K562 (cell line): ENCODE measurements around the gene MAP7D1. TPM values are rescaled to one million over a fixed set of nuclear protein-coding genes. Genes with fewer than 3 reads are reported as not detected.

ENCODE experiments used
- ARID4B ChIP-seq: sonication (generic); formaldehyde crosslinking; IDR thresholded peaks from 2 replicates; pipeline ENCODE4 v1.8.0; 2022; ENCODE audit warnings: mild to moderate bottlenecking, missing genetic modification reagents
- BHLHE40 ChIP-seq: IDR thresholded peaks from 2 replicates; pipeline ENCODE4 v1.6.1; 2011; ENCODE audit warnings: low read length, improper control_type of control experiment
- CBFA2T2 ChIP-seq: fragments of 450-650 bp; conservative IDR thresholded peaks from 2 replicates; pipeline ENCODE4 v1.6.1; 2017; ENCODE audit warnings: mild to moderate bottlenecking
- CBFA2T3 ChIP-seq: fragments of 450-650 bp; IDR thresholded peaks from 2 replicates; pipeline ENCODE4 v1.6.1; 2017
- DPF2 ChIP-seq: fragments of 450-650 bp; IDR thresholded peaks from 2 replicates; pipeline ENCODE4 v1.6.1; 2016
- EGR1 ChIP-seq: fragments of 450-650 bp; conservative IDR thresholded peaks from 2 replicates; pipeline ENCODE4 v1.6.1; 2017; ENCODE audit warnings: mild to moderate bottlenecking
- ETS1 ChIP-seq: conservative IDR thresholded peaks from 2 replicates; pipeline ENCODE4 v1.6.1; 2011; ENCODE audit warnings: low read depth, mild to moderate bottlenecking, low read length; ENCODE audit not compliant: control insufficient read depth
- FOXP4 ChIP-seq: sonication (generic); formaldehyde crosslinking; IDR thresholded peaks from 2 replicates; pipeline ENCODE4 v1.8.0; 2022; ENCODE audit warnings: mild to moderate bottlenecking, missing genetic modification reagents, borderline replicate concordance
- HDAC2 ChIP-seq: fragments of 450-650 bp; IDR thresholded peaks from 2 replicates; pipeline ENCODE4 v1.6.1; 2016; ENCODE audit warnings: mild to moderate bottlenecking
- NFIC ChIP-seq: fragments of 450-650 bp; IDR thresholded peaks from 2 replicates; pipeline ENCODE4 v1.6.1; 2017; ENCODE audit warnings: mild to moderate bottlenecking, inconsistent platforms
- PKNOX1 ChIP-seq: fragments of 450-650 bp; IDR thresholded peaks from 2 replicates; pipeline ENCODE4 v1.6.1; 2016
- POLR2A ChIP-seq: fragments of 450-650 bp; conservative IDR thresholded peaks from 2 replicates; pipeline ENCODE4 v1.6.1; 2016
- TAL1 ChIP-seq: fragments of 450-650 bp; IDR thresholded peaks from 2 replicates; pipeline ENCODE4 v1.6.1; 2016; ENCODE audit warnings: mild to moderate bottlenecking
- TEAD4 ChIP-seq, 2 experiments: sonication (generic) in 1 of 2; formaldehyde crosslinking in 1 of 2; IDR thresholded peaks; 2 replicates each; pipeline versions ENCODE4 v1.6.1 to v1.8.0; 2012 to 2022; ENCODE audit warnings: borderline replicate concordance in 1 of 2, inconsistent platforms in 1 of 2, low read length in 1 of 2, mild to moderate bottlenecking in 1 of 2, missing genetic modification reagents in 1 of 2
- TFAP4 ChIP-seq: sonication (generic); formaldehyde crosslinking; IDR thresholded peaks from 2 replicates; pipeline ENCODE4 v1.8.0; 2022; ENCODE audit warnings: missing genetic modification reagents, mild to moderate bottlenecking, moderate library complexity, borderline replicate concordance
- TRIM24 ChIP-seq, 2 experiments: fragments of 450-650 bp; IDR thresholded peaks; 2 replicates each; pipeline ENCODE4 v1.6.1; 2016
- USF1 ChIP-seq: sonication (generic); formaldehyde crosslinking; IDR thresholded peaks from 2 replicates; pipeline ENCODE4 v1.9.0; 2022; ENCODE audit warnings: mild to moderate bottlenecking, missing genetic modification reagents
- ZFP36 ChIP-seq: fragments of 150-350 bp; IDR thresholded peaks from 2 replicates; pipeline ENCODE4 v1.6.1; 2018; ENCODE audit warnings: low read length, low read depth; ENCODE audit not compliant: partially characterized antibody
- polyA plus RNA-seq, 8 experiments: library from polyadenylated mRNA; depleted of rRNA in 4 of 8; stranded (reverse) in 5 of 8; unstranded in 3 of 8; fragments of >200 nt; fragmentation: Nextera tagmentation in 2 of 8; fragmentation: Illumina TruSeq in 1 of 8; extraction: Ambion mirVana in 2 of 8; extraction: Trizol in 1 of 8; gene quantifications; 2 replicates each; pipeline versions ENCODE4 v1.2.1 to v1.2.3, GENCODE V29; 2011 to 2014; ENCODE audit warnings: inconsistent platforms in 1 of 8, missing spikeins in 1 of 8
- total RNA-seq, 7 experiments: library from RNA; depleted of rRNA in 6 of 7; stranded (reverse); fragments of >200 nt in 6 of 7; fragmentation: Illumina TruSeq in 2 of 7; extraction: Trizol in 2 of 7; gene quantifications; 2 replicates each; pipeline versions ENCODE4 v1.2.1 to v1.2.3, GENCODE V29; 2011 to 2021; ENCODE audit warnings: low replicate concordance in 1 of 7

Gene MAP7D1
- total and polyA plus RNA-seq, 9 of the 15 experiments (the other 6 are each of a cell fraction or from before 2014, with no cell fraction given) = 3.6 to 108 (median 34.5) TPM

GRCh38 chr1:36128126-36128904 is 27.6 kb upstream of the MAP7D1 start (continued):
- TF ChIP-seq ETS1 (0 out of 2 replicates have a peak, but pooled peaks have one; percentile 27), TFAP4 (peak; percentile 90), TRIM24 (IDR thresholded peaks at IDR 0.05) (peak in 1 of 2 experiments; percentile 7; a peak in 1 of 4 replicates), HDAC2 (no peak), NFIC (peak; percentile 30; the same call in 1 of the 2 replicates), FOXP4 (no peak), PKNOX1 (peak; percentile 20; the same call in 1 of the 2 replicates), TAL1 (peak; percentile 51; the same call in 1 of the 2 replicates), DPF2 (0 out of 2 replicates have a peak, but pooled peaks have one; percentile 33), TEAD4 (IDR thresholded peaks at IDR 0.05; ENCODE audit: low read length) (peak; percentile 62), TEAD4 (CRISPR knock-in tag; IDR thresholded peaks at IDR 0.05; ENCODE audit: borderline replicate concordance) (no peak), CBFA2T2 (peak; percentile 81), BHLHE40 (0 out of 2 replicates have a peak, but pooled peaks have one; percentile 7), ARID4B (CRISPR knock-in tag) (no peak), EGR1 (no peak), POLR2A (no peak), CBFA2T3 (peak; percentile 85), ZFP36 (peak; percentile 67), USF1 (CRISPR knock-in tag) (no peak)
